ENCODE data around the gene PTPN6.

PTPN6 gene

DNA sequence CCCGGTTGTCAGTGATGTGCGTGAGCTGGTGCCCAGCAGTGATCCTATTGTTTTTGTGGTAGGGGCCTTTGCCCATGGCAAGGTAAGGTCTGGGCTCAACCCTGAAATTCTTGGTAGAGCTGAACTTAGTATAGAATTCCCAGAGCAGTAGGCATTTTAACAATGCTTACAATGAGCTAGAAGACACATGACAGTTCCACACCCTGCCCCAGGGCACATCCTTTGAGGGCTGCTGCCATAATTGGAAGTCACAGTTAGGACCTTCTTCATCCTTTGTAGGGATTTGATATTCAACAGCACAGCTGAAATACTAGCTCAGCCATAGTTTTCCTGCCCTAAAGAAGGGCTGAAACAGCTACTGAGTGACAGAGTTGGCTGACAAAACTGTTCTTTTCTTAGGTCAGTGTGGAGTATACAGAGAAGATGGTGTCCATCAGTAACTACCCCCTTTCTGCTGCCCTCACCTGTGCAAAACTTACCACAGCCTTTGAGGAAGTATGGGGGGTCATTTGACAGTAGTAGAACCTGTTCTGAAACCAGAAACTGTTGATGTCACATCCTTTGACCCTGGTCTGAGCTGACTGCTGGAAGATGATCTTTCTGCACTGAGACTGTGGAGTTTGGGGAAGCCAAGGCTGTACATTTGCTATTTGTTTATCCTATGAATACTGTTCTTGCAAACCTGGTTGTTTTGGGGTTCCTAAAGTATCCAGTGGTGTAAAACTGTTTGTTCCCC, 24.3 kb downstream of the PTPN6 start:
- DNase-seq, result no peak

DNA sequence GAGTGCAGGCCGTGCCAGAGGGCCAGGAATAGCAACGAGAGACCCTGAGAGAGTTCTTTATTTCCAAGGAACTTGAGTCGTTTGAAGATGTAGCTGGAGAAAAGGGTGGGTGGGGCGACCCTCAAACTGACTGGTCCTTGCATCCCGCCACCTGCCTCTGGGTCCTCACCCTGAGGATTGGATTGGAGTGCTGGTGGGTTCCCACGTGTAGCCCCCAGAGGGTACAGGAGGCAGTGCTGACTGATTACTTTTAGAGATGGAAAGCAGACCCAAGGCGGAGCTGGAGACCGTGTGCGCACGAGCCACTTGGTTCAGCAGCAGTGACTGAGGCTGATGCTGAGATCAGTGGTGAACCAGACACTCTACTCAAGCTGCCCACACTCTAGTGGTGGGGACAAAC, 26.5 kb downstream of the PTPN6 start:
- no peak for DNase-seq

DNA sequence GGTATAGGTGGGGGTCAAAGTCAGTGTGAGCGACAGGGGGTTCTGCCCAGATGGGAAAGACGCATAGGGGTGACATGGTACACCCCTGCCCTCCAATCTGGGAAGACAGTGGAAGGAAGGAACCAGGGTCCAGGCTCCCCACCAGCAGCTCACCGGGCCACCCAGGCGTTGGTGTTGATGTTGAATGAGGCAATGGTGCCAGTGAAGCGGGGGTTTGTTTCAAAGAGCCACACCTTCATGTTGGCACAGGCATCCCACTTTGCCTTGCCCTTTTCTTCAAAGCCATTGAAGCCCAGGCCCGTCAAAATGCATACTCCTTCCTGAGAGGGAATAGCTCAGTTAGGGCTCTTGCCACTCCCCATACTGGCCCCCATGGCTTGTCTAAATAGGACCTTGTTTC, 27.0 kb downstream of the PTPN6 start:
- no peak for DNase-seq

DNA sequence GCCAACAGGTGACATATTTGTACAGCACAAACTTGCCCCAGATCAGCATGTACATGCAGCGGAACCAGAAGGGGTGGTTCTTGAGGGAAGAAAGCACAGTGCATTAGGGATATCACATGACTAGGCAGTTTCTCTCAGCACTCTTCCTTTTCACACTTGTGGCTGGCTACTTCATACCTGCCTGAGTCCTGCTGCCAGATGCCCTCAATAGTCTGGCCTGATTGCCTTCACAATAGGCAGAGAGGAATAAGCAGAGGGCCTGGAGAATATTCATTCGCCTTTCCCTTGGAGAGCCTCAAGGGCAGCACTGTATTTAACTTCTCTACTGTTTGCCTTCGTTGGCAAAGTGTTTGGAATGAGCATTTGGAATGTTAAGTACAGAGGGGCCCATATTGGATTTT, 27.5 kb downstream of the PTPN6 start:
- DNase-seq, result no peak

DNA sequence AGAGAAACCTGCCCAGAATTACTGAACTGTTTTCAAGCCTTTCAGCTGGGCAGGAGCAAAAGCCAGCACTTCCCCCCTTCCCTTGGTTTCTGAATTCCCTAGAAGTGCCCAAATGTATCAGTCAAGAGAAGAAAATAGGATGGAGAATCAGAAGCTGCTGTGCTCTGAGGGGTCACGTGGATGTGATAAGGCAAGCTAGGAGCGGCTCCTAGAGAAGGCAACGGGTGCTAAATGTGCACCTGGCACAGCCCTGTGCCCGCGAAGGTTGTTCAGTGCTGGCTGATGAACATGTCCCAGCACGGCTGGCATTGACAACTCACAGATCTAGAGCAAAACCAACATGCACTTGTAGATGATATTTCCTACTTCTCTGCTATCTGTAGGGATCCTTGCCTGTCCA, 27.9 kb downstream of the PTPN6 start:
- no peak for DNase-seq

DNA sequence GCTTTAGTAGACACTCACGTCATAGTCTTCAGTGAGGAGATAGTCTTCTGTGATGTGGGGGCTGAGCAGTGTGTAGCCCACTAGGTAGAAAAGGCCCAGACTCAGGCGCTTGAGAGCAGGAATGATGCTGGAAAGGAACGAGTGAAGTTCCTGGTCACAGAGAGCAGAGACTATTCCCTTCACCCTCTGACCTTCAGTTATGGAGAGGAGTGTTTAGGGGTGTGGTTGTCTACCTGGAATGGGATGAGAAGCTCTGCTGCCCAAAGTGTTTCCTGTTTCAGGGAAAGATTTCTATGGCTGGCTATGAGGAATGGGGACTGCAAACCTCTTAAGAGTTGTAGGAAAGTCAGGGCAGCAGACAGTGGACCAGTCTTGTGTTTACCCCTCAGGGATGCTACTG, 28.3 kb downstream of the PTPN6 start:
- DNase-seq, result no peak

DNA sequence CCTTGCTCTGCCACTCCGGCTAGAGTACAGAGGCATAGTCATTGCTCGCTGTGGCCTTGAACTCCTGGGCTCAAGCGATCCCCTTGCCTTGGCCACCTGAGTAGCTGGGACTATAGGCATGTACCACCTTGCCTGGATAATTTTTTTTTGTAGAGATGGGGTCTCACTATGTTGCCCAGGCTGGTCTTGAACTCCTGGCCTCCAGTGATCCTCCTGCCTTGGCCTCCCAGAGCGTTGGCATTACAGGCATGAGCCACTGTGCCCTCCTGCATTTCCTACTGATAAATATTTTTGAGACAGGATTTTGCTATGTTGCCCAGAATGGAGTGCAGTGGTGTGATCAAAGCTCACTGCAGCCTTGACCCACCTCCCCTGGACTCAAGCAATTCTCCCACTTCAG, 28.9 kb downstream of the PTPN6 start:
- no peak for DNase-seq

DNA sequence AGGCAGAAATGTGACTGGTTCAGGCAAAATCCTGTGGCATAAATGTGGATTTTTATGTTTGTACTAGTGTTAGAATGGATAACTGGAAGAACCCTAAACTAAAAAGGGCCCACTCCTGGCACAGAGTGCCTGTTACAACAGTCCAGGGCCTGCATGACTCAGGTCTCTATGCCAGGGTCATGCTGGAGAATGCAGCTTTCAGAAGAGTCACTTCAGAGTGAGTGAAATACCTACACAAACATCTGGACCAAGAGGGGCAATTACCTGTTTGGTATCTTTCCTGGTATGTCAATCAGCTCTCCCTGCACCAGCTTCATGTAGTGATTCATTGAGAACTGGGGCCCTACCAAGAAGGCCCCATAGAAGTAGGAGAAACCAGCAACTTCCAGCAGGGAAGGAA, 29.6 kb downstream of the PTPN6 start:
- DNase-seq, result no peak

DNA sequence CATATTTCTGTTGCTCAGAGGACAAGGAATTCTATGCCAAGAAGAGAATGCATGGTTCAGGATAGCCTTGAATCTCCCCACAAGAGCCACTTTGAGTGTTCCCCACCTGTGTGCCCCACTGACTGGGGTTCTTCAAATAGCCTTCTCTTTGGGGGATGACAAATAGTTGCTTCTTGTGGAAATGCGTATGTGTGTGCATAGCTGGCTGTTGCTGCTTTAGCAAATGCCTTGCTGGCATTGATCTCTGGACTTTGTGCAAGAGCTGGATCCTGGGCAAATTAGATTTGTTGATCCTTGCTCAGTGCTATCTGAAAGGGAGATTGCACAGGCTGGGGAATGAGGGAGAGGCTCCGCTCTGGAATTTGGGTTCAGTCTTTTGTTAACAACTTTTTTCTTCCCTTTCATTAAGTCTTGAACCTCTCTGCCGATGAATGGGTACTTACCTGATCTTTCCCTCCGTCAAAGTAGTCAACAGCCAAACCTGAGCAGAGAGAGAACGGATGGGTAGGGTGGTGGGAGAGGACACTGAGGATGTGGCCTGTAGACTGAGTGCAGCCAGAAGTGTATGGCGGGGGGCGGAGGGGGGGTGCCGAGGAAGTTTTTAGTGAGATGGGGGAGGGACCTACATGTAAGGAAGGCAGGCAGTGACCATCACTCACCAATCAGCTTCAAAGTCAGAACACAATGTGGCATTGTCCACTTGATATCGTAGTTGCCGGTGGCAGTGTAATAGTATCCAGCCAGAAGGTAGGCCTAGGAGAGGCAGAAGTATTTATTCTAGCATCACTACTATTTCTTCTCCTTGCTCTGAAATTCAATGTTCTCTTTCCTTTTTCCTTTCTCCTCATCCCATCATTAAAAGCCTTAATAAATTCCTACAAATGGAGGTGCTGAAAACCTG, 30.2 kb downstream of the PTPN6 start:
- no peak for DNase-seq

DNA sequence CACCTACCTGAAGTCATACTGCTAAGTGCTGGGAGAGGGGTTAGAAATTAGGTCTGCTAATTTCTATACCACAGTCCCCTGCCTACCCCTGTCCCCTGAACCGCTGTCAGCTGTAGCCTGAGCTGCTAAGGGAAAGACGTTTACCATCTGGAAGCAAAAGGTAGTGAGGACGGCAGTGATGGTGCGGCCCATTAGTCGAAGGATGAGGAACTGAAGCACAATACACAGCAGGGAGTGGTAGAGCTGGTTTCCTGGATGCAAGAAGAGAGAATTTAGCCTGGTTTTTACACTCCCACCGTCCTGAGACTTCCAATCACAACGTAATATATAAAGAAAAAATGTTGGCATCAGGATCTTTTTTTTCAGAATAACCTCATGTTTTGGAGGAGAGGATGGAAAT, 31.4 kb downstream of the PTPN6 start:
- DNase-seq, result no peak

DNA sequence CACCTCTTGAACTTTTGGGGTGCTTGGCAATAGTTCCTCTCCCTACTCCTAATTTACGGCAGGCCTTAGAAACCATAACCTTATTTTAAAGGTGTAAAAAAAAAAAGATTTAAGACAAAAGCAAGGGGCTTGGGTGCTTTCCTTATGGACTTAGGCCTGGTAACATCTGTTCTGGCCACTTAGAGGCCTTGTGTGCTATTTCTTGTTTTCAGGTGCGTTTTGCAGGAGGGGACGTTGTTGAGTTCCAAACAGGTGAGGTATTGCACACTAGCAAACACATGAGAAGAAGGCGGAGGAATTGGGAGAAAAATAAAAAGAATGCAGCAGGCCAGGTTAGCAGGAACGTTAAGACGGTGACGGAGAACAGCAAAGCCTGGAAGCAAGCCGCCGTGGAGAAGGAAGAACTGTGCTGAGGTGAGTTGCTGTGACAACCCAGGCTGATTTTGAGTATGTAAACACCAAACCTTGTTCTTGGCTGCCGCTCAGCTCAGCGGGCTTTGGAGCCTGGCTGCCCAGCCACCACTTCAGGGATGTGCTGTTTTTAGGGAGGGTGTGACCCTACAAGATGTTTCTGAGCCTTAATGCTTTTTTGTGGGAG, 36.9 kb downstream of the PTPN6 start:
- peak; percentile 81 for DNase-seq

DNA sequence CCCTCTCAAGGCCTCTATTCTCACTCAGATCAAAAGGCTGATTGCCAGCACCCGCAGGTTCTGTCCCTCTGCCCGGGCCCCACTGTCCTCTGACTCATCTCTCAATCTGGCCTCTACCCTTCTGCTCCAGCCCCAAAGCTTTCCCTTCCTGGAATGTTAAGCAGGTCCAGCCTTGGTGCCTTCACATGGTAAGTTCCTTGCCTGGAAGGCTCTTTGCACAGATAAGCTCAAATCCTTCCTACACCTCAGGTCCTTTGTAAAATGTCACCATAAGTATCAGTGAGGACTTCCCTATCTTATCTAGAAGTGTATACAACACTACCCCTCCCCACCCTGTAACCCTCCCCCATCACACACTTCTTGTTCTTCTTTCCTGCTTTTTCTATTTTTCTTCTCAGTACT, 44.9 kb downstream of the PTPN6 start:
- no peak for DNase-seq

DNA sequence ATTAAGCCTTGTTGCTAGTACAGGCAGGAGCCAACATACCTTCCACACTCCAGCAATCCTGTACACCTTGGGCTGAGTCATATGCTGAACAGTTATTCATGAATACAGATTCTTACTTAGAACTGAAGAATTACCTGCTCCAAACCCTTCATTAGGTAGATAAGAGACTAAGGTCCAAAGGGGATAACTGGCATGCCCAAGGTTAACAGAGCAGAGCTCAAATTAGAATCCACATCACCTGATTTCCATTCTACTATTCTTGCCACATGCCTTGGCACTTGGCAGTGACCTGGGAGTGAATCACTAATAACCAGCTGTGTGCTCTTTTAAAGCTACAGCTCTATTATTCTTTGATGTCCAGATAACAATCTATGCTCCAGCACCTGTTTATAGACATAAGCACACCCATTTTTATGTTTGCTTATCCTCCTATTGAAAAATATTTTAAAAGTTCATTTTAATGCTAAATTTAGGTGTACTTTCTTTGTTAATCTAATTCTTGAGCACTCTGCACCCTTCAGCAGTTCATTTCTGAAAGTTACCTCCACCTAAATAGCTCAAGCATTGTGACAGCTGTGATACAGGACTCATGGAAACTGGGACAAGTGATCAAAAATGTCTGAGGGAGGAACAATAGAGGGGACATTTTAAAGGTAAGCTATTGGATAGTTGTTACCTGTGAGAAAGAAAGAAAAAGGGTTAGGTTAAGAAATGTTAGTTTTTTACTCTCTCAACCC, 47.7 kb downstream of the PTPN6 start:
- DNase-seq, result no peak

DNA sequence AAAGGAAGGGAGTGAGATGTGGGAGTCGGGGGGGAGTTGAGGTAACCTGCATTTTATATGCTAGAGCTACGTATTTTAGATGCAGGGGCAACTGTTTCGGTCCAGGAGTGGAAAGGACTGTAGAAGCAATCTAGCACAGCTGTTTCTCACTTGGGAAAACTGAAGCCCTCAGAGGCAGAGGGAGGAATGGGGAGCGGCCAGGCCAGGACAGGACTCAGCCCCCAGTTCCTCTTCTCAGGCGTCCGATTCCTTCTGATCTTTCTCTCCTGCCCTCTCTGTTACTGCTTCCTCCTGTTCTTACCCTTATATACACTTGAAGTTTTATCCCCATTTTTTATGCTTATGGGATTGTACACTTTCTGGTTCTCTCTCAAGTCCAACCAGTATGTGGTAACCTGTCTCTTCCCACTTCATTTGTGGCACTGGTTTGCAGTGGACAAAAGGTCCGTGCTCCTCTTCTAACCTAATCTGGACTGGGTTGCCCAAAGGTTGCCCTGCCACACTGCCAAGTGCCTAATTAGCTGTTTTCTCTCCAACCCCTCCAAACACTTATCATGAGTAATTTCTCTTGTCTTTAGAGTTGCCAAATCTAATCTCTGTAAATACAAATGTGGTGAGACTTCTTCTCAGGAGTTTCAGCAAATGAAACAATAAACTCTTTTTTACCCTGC, 50.9 kb downstream of the PTPN6 start:
- no peak for DNase-seq

DNA sequence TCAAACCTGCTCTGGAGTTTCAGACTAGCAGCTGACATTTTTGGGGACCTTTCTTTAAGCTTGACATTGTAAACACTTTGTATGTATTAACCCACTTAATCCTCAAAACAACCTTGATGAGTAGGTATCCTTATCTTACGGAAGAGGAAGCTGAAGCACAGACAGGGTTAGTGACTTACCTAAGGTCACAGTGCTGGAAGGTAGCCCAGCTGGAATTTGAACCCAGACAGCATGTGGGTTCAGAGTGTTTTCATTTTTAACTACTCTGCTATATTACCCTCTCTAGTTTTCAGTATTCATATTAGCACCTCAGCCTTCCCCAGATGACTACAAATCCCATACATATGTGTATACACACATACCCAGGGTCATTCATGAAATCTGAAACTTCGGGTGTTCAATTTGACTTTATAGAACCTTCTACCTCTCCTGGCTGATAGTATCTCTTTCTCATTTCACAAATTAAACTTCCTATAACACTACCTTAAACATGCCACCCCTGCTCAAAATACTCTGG, 53.2 kb downstream of the PTPN6 start:
- DNase-seq, result no peak

DNA sequence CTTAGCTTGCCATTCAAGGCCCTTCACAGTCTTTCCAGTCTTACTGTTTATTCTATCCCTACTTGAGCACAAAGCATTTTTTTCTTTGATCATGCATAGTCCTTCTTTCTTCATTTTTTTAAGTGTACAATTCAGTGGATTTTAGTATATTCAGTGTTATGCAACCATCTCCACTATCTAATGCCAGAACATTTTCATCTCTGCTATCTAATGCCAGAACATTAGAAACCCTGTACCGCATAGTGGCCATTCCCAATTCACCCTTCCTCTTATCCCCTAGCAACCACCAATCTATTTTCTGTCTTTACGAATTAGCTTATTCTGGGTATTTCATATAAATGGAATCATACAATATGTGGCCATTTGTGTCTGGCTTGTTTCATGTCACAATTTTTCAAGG, 53.7 kb downstream of the PTPN6 start:
- DNase-seq, result no peak

DNA sequence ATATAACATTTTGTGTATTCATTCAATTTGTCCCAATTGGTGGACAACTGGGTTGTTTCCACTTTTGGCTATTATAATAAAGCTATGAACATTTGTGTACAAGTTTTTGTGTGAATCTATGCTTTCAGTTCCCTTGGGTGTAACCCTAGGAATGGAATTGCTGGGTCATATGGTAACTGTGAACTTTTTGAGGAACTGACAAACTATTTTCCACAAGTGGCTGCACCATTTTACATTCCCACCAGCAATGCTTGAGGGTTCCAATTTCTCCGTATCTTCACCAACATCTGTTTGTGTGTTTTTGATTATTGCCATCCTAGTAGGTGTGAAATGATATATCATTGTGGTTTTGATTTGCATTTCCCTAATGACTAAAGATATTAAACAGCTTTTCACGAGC, 54.2 kb downstream of the PTPN6 start:
- no peak for DNase-seq

DNA sequence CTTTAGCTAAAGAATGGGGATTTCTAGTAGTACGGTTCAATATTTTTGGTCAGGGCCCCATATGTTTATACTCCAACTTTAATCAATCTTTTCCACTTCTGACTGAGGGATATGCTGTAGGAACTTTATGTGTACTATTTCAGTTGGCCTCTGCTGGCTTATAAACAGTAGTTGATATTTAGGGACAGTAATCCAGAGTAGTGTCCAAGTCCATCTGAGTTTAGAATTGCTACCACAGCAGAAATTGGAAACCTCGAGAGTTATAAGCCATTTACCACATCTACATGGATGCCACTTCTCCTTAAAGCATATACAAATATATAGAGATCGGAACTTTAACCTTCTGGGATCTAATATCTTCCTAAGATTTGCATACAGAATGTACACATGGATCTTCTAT, 55.5 kb downstream of the PTPN6 start:
- DNase-seq, result no peak

DNA sequence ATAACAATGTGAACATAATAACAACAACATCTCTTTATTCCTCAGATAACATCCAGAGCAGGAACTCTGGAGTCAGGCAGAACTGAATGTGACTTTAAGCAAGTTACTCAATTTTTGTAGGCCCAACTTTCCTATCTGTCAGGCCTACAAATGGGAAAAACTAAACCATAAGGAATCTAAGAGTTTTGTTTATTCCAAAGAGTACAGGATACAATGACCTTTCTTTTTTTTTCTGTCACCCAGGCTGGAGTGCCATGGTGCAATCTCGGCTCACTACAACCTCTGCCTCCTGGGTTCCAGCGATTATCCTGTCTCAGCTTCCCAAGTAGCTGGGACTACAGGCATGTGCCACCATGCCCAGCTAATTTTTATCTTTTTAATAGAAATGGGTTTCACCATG, 57.7 kb downstream of the PTPN6 start:
- no peak for DNase-seq

DNA sequence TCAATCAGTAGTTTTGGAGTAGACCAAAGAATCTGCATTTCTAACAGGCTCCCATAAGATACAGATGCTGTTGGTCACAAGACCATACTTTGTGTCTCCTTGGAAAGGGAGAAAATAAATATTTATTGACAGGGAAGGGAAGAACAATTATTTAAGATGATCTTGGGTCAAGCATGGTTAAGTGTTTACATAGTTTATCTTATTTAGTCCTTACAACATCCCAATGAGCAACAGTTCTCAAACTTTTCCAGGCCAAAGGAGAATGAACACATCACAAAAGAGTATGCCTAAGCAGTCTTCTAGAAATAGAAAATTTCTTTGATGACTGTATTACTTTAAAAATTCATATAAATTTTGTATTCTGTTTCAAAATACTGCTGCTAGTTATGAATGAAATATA, 58.4 kb downstream of the PTPN6 start:
- DNase-seq, result no peak

All from NCI-H2029 treated with DMSO at 0.1 percent for 48 hours (cell line).